Endothelial cell of umbilical vein (primary cell): ENCODE data around the gene CCSER2. TPM values are rescaled to one million over a fixed set of nuclear protein-coding genes. Genes with fewer than 3 reads are reported as not detected.

Experiments used
- BruUV-seq: library from RNA; stranded (reverse); fragments of 400-500 nt; replicated peaks from 2 replicates; lab custom pipeline; 2021; lab: Mats Ljungman, UMichigan
- CTCF ChIA-PET: fragments of 300-600, 350-600 bp; sonication (Branson Sonifier 250); formaldehyde crosslinking; loops from one replicate; lab custom pipeline; 2021; ENCODE audit warnings: antibody characterized with exemption, inconsistent platforms; lab: Charles Lee
- POLR2A ChIA-PET: fragments of 300-600, 350-600 bp; sonication (Branson Sonifier 250); formaldehyde crosslinking; loops from one replicate; lab custom pipeline; 2021; ENCODE audit warnings: antibody characterized with exemption, inconsistent platforms; lab: Charles Lee
- DNase-seq: peaks from one replicate; pipeline ENCODE4 v3.0.0-alpha.2; 2011; ENCODE audit warnings: low read depth, low spot score
- FAIRE-seq: peaks from 2 replicates; lab custom pipeline; 2011; peaks lifted over from hg19 to GRCh38; lab: Jason Lieb, UNC
- H2AFZ ChIP-seq: 2 replicates; pipeline ENCODE4 v1.6.0; 2012; ENCODE audit warnings: low read depth, low read length, control low read depth, inconsistent platforms
- H3K27ac ChIP-seq: 2 replicates; pipeline ENCODE4 v1.5.1; 2011; ENCODE audit warnings: low read depth, mild to moderate bottlenecking, control low read depth, low read length, moderate library complexity; ENCODE audit not compliant: insufficient read depth
- H3K27me3 ChIP-seq, 2 experiments: 2 replicates each; pipeline versions ENCODE4 v1.6.0 to v1.6.1; 2011; ENCODE audit warnings: low read length in 2 of 2, mixed read lengths in 1 of 2; ENCODE audit not compliant: control insufficient read depth in 2 of 2, insufficient read depth in 2 of 2
- H3K36me3 ChIP-seq, 2 experiments: 2 replicates in 1 of 2; 3 replicates in 1 of 2; pipeline ENCODE4 v1.5.1; 2011; ENCODE audit warnings: low read length in 2 of 2, mild to moderate bottlenecking in 1 of 2, moderate library complexity in 1 of 2; ENCODE audit not compliant: control insufficient read depth in 2 of 2, insufficient read depth in 2 of 2; ENCODE audit errors: extremely low read depth in 1 of 2
- H3K4me1 ChIP-seq: 3 replicates; pipeline ENCODE4 v1.5.1; 2011; ENCODE audit warnings: mild to moderate bottlenecking, low read length; ENCODE audit not compliant: control insufficient read depth, insufficient read depth; ENCODE audit errors: extremely low read depth
- H3K4me2 ChIP-seq: 2 replicates; pipeline ENCODE4 v1.6.1; 2011; ENCODE audit warnings: low read length, control low read depth, mixed read lengths; ENCODE audit not compliant: insufficient read depth
- H3K4me3 ChIP-seq, 3 experiments: fragments of 200-600 bp in 1 of 3; sonication (generic), shearing (Covaris generic) in 1 of 3; replicated peaks in 1 of 3; 2 replicates each; pipeline ENCODE4 v1.5.1; 2011 to 2016; ENCODE audit warnings: control low read depth in 3 of 3, low read length in 3 of 3, mild to moderate bottlenecking in 2 of 3, inconsistent platforms in 1 of 3, low read depth in 1 of 3, moderate library complexity in 1 of 3; ENCODE audit not compliant: insufficient read depth in 1 of 3
- H3K79me2 ChIP-seq: 2 replicates; pipeline ENCODE4 v1.6.0; 2012; ENCODE audit warnings: low read length, inconsistent platforms; ENCODE audit not compliant: control insufficient read depth, insufficient read depth
- H3K9ac ChIP-seq: replicated peaks from 2 replicates; pipeline ENCODE3; 2011; ENCODE audit warnings: low read length, control low read depth; ENCODE audit not compliant: insufficient read depth; ENCODE audit errors: extremely low read depth
- H3K9me1 ChIP-seq: replicated peaks from 3 replicates; pipeline ENCODE4 v1.6.0; 2011; ENCODE audit warnings: mild to moderate bottlenecking, low read length; ENCODE audit not compliant: control insufficient read depth, insufficient read depth; ENCODE audit errors: extremely low read depth
- H3K9me3 ChIP-seq: replicated peaks from 2 replicates; pipeline ENCODE4 v1.5.1; 2012; ENCODE audit warnings: low read length, inconsistent platforms; ENCODE audit not compliant: control insufficient read depth, insufficient read depth
- H4K20me1 ChIP-seq: replicated peaks from 2 replicates; pipeline ENCODE3; 2011; ENCODE audit warnings: mild to moderate bottlenecking, low read length; ENCODE audit not compliant: control insufficient read depth, insufficient read depth; ENCODE audit errors: extremely low read depth
- EZH2 ChIP-seq: IDR thresholded peaks from 2 replicates; pipeline ENCODE4 v1.6.1; 2012; ENCODE audit warnings: borderline replicate concordance, low read depth, mild to moderate bottlenecking, moderate library complexity, low read length, inconsistent platforms; ENCODE audit not compliant: severe bottlenecking
- FOS ChIP-seq: IDR thresholded peaks from 2 replicates; pipeline ENCODE4 v1.6.1; 2011; ENCODE audit warnings: mild to moderate bottlenecking, low read length, moderate library complexity, borderline replicate concordance; ENCODE audit not compliant: insufficient read depth
- GATA2 ChIP-seq: IDR thresholded peaks from 2 replicates; pipeline ENCODE4 v1.7.0; 2011; ENCODE audit warnings: low read depth, mild to moderate bottlenecking, moderate library complexity, mixed read lengths, low read length; ENCODE audit not compliant: insufficient read length, insufficient read depth
- JUN ChIP-seq: IDR thresholded peaks from 2 replicates; pipeline ENCODE4 v1.6.1; 2011; ENCODE audit warnings: borderline replicate concordance, low read depth; ENCODE audit not compliant: insufficient read length, insufficient read depth
- MYC ChIP-seq: IDR thresholded peaks from one replicate; pipeline ENCODE4 v1.6.1; 2011; ENCODE audit warnings: mild to moderate bottlenecking, low read depth, low read length
- POLR2A ChIP-seq: IDR thresholded peaks from 2 replicates; pipeline ENCODE4 v1.6.1; 2012; ENCODE audit warnings: low read depth, mild to moderate bottlenecking, control low read depth, low read length
- POLR2AphosphoS5 ChIP-seq: IDR thresholded peaks from 2 replicates; pipeline ENCODE4 v1.6.1; 2012; ENCODE audit warnings: low read depth, mild to moderate bottlenecking, control low read depth, low read length, moderate library complexity; ENCODE audit not compliant: insufficient read depth
- dilution Hi-C: fragments of 300-500 bp; cut with MboI; formaldehyde crosslinking; loops from one replicate; pipeline ENCODE4 v1.15.0; 2019; ENCODE audit warnings: low sequenced_read_pairs; ENCODE audit not compliant: extremely low pct_ligation_motif_present
- intact Hi-C: fragments of 100-400 bp; cut with micrococcal nuclease; formaldehyde crosslinking; loops from one replicate; pipeline ENCODE4 v1.10.0; 2022
- polyA plus RNA-seq, 4 experiments: library from polyadenylated mRNA; depleted of rRNA in 3 of 4; stranded (reverse) in 3 of 4; unstranded in 1 of 4; fragments of >200 nt; gene quantifications; 2 replicates each; pipeline versions ENCODE4 v1.2.1 to v1.2.3, GENCODE V29; 2011 to 2012; ENCODE audit warnings: missing spikeins in 1 of 4
- total RNA-seq: library from RNA; stranded (reverse); gene quantifications from 2 replicates; pipeline ENCODE4 v1.2.3, GENCODE V29; 2021
- TF ChIP-seq, protein P1 (sequence below), 2 donors: IDR thresholded peaks; 1 replicate in 1 of 2; 2 replicates in 1 of 2; pipeline ENCODE4 v1.5.1; 2011; ENCODE audit warnings: low read length in 2 of 2, mild to moderate bottlenecking in 2 of 2, moderate library complexity in 2 of 2, control low read depth in 1 of 2, inconsistent platforms in 1 of 2, low read depth in 1 of 2; ENCODE audit not compliant: insufficient read depth in 1 of 2; ENCODE audit errors: extremely low read depth in 1 of 2
- TF ChIP-seq, protein P2 (sequence below): IDR thresholded peaks from 2 replicates; pipeline ENCODE4 v1.6.1; 2011; ENCODE audit not compliant: insufficient read depth, insufficient read length

CCSER2 gene
- total and polyA plus RNA-seq, 2 donors (not counting 3 experiments of a cell fraction or from before 2014, with no cell fraction given), result 14.5 to 49.3 TPM

DNA sequence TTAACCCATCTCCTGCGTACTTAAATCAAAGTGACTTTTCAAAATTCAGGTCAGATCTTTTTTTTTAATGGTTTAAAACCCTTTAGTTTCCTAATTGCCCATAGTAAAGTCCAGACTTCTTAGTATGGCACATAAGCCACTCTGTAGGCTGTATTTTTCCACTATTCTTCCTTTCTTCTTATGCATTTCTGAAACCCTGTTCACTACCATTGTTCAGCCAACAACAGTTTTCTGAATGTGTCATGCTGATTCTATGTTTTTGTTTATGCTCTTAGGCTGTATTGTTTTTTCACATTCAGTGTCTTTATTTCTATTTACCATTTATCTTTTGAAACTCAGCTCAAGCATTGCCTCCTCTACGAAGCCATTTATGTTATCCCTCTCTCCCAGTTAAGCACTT is 26.7 kb downstream of the CCSER2 start:
- no TSS peak for BruUV-seq
- FAIRE-seq, result peak; percentile 75
- Histone ChIP-seq H4K20me1 (peaks cover 3% of the 10 kb centered on the region), H3K36me3 (no peaks in the 10 kb centered on the region), H3K4me1 (peaks cover 3% of the 10 kb centered on the region), H3K27me3 (no peaks in the 10 kb centered on the region), H2AFZ (no peak overlapping the region), H3K9ac (no peak overlapping the region), H3K27ac (no peak overlapping the region), H3K79me2 (peaks cover 50% of the 10 kb centered on the region), H3K9me3 (no peaks in the 10 kb centered on the region), H3K9me1 (no peaks in the 10 kb centered on the region), H3K4me3 (no peak overlapping the region), H3K4me2 (no peak overlapping the region)
- intact Hi-C loops, result no loop called here
- TF ChIP-seq, protein P1, sequence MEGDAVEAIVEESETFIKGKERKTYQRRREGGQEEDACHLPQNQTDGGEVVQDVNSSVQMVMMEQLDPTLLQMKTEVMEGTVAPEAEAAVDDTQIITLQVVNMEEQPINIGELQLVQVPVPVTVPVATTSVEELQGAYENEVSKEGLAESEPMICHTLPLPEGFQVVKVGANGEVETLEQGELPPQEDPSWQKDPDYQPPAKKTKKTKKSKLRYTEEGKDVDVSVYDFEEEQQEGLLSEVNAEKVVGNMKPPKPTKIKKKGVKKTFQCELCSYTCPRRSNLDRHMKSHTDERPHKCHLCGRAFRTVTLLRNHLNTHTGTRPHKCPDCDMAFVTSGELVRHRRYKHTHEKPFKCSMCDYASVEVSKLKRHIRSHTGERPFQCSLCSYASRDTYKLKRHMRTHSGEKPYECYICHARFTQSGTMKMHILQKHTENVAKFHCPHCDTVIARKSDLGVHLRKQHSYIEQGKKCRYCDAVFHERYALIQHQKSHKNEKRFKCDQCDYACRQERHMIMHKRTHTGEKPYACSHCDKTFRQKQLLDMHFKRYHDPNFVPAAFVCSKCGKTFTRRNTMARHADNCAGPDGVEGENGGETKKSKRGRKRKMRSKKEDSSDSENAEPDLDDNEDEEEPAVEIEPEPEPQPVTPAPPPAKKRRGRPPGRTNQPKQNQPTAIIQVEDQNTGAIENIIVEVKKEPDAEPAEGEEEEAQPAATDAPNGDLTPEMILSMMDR (IDR thresholded peaks at IDR 0.05; ENCODE audit: extremely low read depth in 1 of 2, insufficient read depth in 1 of 2, low read depth in 1 of 2, low read length in 2 of 2), result no peak
- TF ChIP-seq MYC (no peak), FOS (no peak), POLR2A (no peak), JUN (no peak), GATA2 (no peak)
- ChIA-PET CTCF (interaction anchor here (1.1 to 1.6 kb wide), 3 partner anchors 88 to 182 kb away, joined by 3 to 8 read pairs (median 4); no protein-coding TSS in a partner anchor), POLR2A (no interaction called here)
- peak; percentile 30 for DNase-seq
- dilution Hi-C loops, result no loop called here

- intact Hi-C loops, result no loop called here
- TF ChIP-seq MYC, result no peak
- TF ChIP-seq FOS, result no peak
- TF ChIP-seq GATA2, result no peak
- no peak for TF ChIP-seq EZH2
- no peak for TF ChIP-seq POLR2A
- TF ChIP-seq JUN, result no peak
- TF ChIP-seq, protein P1 (IDR thresholded peaks at IDR 0.05; ENCODE audit: extremely low read depth in 1 of 2, insufficient read depth in 1 of 2, low read depth in 1 of 2, low read length in 2 of 2), result no peak
- TF ChIP-seq, protein P2, sequence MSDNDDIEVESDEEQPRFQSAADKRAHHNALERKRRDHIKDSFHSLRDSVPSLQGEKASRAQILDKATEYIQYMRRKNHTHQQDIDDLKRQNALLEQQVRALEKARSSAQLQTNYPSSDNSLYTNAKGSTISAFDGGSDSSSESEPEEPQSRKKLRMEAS, result no peak
- no peak for TF ChIP-seq POLR2AphosphoS5
- POLR2A ChIA-PET, result no interaction called here
- FAIRE-seq, result no peak
- Histone ChIP-seq H3K36me3 (no peaks in the 10 kb centered on the region), H3K9ac (no peak overlapping the region), H3K27me3 (no peaks in the 10 kb centered on the region), H2AFZ (no peak overlapping the region), H4K20me1 (peaks cover 3% of the 10 kb centered on the region), H3K9me1 (no peaks in the 10 kb centered on the region), H3K9me3 (no peaks in the 10 kb centered on the region), H3K79me2 (peaks cover 53% of the 10 kb centered on the region), H3K4me3 (no peak overlapping the region), H3K4me2 (no peak overlapping the region), H3K4me1 (peaks cover 9% of the 10 kb centered on the region), H3K27ac (no peak overlapping the region)
- DNase-seq, result no peak
- dilution Hi-C loops, result no loop called here
- BruUV-seq, result no TSS peak
- CTCF ChIA-PET, result interaction anchor here (2.7 kb wide), 1 partner anchor 90 kb away, joined by 9 read pairs; no protein-coding TSS in a partner anchor
Observed at GRCh38 chr10:84356928-84357327, 28.5 kb downstream of the CCSER2 start.
